Activated T-helper 1 cell treated with anti-CD3 and anti-CD28 coated beads, Interleukin-12 subunit alpha, Interleukin-12 subunit beta, Interleukin-2, Interleukin-4 antibody, amounts not matched to agents 30 ng/mL and 10 ng/mL and 1 ng/mL, durations not matched to agents 14 hours and 24 hours and 36 hours (primary cell): Measurements from ENCODE around the gene DAAM1. TPM values are rescaled to one million over a fixed set of nuclear protein-coding genes. Genes with fewer than 3 reads are reported as not detected.

Experiments used
- DNase-seq: peaks from one replicate; pipeline ENCODE4 v3.0.0; 2021; ENCODE audit warnings: low spot score
- H3K27ac Mint-ChIP-seq: one replicate; pipeline ENCODE4 v1.8.0; 2021; ENCODE audit warnings: mild to moderate bottlenecking, mixed read lengths
- H3K27me3 Mint-ChIP-seq: one replicate; pipeline ENCODE4 v1.8.0; 2022; ENCODE audit warnings: mild to moderate bottlenecking, moderate library complexity, mixed read lengths; ENCODE audit not compliant: insufficient read depth
- H3K36me3 Mint-ChIP-seq: one replicate; pipeline ENCODE4 v1.8.0; 2021; ENCODE audit warnings: low read depth, mixed read lengths
- H3K4me1 Mint-ChIP-seq: one replicate; pipeline ENCODE4 v1.8.0; 2021; ENCODE audit warnings: low read depth, mixed read lengths
- H3K4me3 Mint-ChIP-seq: one replicate; pipeline ENCODE4 v1.8.0; 2021; ENCODE audit warnings: mild to moderate bottlenecking, moderate library complexity, mixed read lengths
- H3K9me3 Mint-ChIP-seq: one replicate; pipeline ENCODE4 v1.8.0; 2021; ENCODE audit warnings: mixed read lengths
- intact Hi-C: fragments of 100-400 bp; cut with micrococcal nuclease; formaldehyde crosslinking; loops from one replicate; pipeline ENCODE4 v1.15.1; 2024
- total RNA-seq: library from RNA; stranded (reverse); gene quantifications from 2 replicates; pipeline ENCODE4 v1.2.3, GENCODE V29; 2022

Gene DAAM1
- total RNA-seq = 4.2 and 5.3 TPM in 2 replicates

GRCh38 chr14:59188461-59189090 is at the start of gene DAAM1:
Gene DAAM1, plus strand, starts transcription at chr14:59188667. Its CDS starts 74,811 bp downstream, at chr14:59263478.
- H3K4me1 Mint-ChIP-seq = peaks cover 11% of the 10 kb centered on the region
- intact Hi-C loops = loop anchor here (1.0 to 10.0 kb wide), 12 partner anchors 61 to 1798 kb away; partner anchors contain the start of genes CCDC175, DACT1, JKAMP and KIAA0586
- peak within 1 kb of the TSS; percentile 87 for H3K27ac Mint-ChIP-seq
- H3K36me3 Mint-ChIP-seq = no peaks in the 10 kb centered on the region
- DNase-seq = peak; percentile 96
- peak within 1 kb of the TSS; percentile 96 for H3K4me3 Mint-ChIP-seq
- peaks cover 28% of the 10 kb centered on the region for H3K27me3 Mint-ChIP-seq
- no peaks in the 10 kb centered on the region for H3K9me3 Mint-ChIP-seq

- DNase-seq = no peak
- H3K27me3 Mint-ChIP-seq = peaks cover 10% of the 10 kb centered on the region
- no peaks in the 10 kb centered on the region for H3K4me1 Mint-ChIP-seq
- no peaks in the 10 kb centered on the region for H3K36me3 Mint-ChIP-seq
- H3K9me3 Mint-ChIP-seq = no peaks in the 10 kb centered on the region
- H3K27ac Mint-ChIP-seq = no peak overlapping the region
- intact Hi-C loops = no loop called here
- no peak overlapping the region for H3K4me3 Mint-ChIP-seq
Measured at GRCh38 chr14:59139324-59139723, 49.1 kb upstream of the DAAM1 start.

GRCh38 chr14:59140106-59140843 is 48.2 kb upstream of the DAAM1 start:
- DNase-seq = no peak
- intact Hi-C loops = no loop called here
- no peaks in the 10 kb centered on the region for H3K4me1 Mint-ChIP-seq
- no peaks in the 10 kb centered on the region for H3K9me3 Mint-ChIP-seq
- no peak overlapping the region for H3K4me3 Mint-ChIP-seq
- H3K27me3 Mint-ChIP-seq = peaks cover 6% of the 10 kb centered on the region
- H3K27ac Mint-ChIP-seq = no peak overlapping the region
- no peaks in the 10 kb centered on the region for H3K36me3 Mint-ChIP-seq

GRCh38 chr14:59146484-59146883 is 42.0 kb upstream of the DAAM1 start:
- Mint-ChIP-seq H3K36me3 (no peaks in the 10 kb centered on the region), H3K27me3 (peaks cover 14% of the 10 kb centered on the region), H3K4me1 (no peaks in the 10 kb centered on the region), H3K4me3 (no peak overlapping the region), H3K27ac (no peak overlapping the region), H3K9me3 (no peaks in the 10 kb centered on the region)
- no peak for DNase-seq
- intact Hi-C loops = no loop called here

GRCh38 chr14:59147007-59147406 is 41.5 kb upstream of the DAAM1 start:
- intact Hi-C loops = no loop called here

GRCh38 chr14:59148334-59148900 is 40.0 kb upstream of the DAAM1 start:
- H3K36me3 Mint-ChIP-seq = no peaks in the 10 kb centered on the region
- H3K27ac Mint-ChIP-seq = no peak overlapping the region
- H3K4me3 Mint-ChIP-seq = no peak overlapping the region
- DNase-seq = no peak
- H3K9me3 Mint-ChIP-seq = no peaks in the 10 kb centered on the region
- intact Hi-C loops = no loop called here
- H3K27me3 Mint-ChIP-seq = peaks cover 10% of the 10 kb centered on the region
- H3K4me1 Mint-ChIP-seq = no peaks in the 10 kb centered on the region

More at GRCh38 chr14:59147007-59147406, 41.5 kb upstream of the DAAM1 start:
- Mint-ChIP-seq H3K27ac (no peak overlapping the region), H3K36me3 (no peaks in the 10 kb centered on the region), H3K27me3 (peaks cover 11% of the 10 kb centered on the region), H3K9me3 (no peaks in the 10 kb centered on the region), H3K4me1 (no peaks in the 10 kb centered on the region), H3K4me3 (no peak overlapping the region)
- no peak for DNase-seq

- intact Hi-C loops = no loop called here
- H3K36me3 Mint-ChIP-seq = no peaks in the 10 kb centered on the region
- no peak overlapping the region for H3K27ac Mint-ChIP-seq
- no peaks in the 10 kb centered on the region for H3K9me3 Mint-ChIP-seq
- DNase-seq = no peak
- no peak overlapping the region for H3K4me3 Mint-ChIP-seq
- peaks cover 10% of the 10 kb centered on the region for H3K27me3 Mint-ChIP-seq
- H3K4me1 Mint-ChIP-seq = peaks cover 11% of the 10 kb centered on the region
Measured at GRCh38 chr14:59150990-59151389, 37.5 kb upstream of the DAAM1 start.

- Mint-ChIP-seq H3K4me3 (no peak overlapping the region), H3K27me3 (no peaks in the 10 kb centered on the region), H3K27ac (no peak overlapping the region), H3K36me3 (no peaks in the 10 kb centered on the region), H3K4me1 (peaks cover 11% of the 10 kb centered on the region), H3K9me3 (no peaks in the 10 kb centered on the region)
- intact Hi-C loops = no loop called here
- no peak for DNase-seq
Measured at GRCh38 chr14:59154373-59154772, 34.1 kb upstream of the DAAM1 start.

- intact Hi-C loops = no loop called here
Measured at GRCh38 chr14:59155886-59156285, 32.6 kb upstream of the DAAM1 start.

GRCh38 chr14:59159169-59159568 is 29.3 kb upstream of the DAAM1 start:
- no peaks in the 10 kb centered on the region for H3K9me3 Mint-ChIP-seq
- H3K27me3 Mint-ChIP-seq = peaks cover 3% of the 10 kb centered on the region
- no peak overlapping the region for H3K27ac Mint-ChIP-seq
- no peak overlapping the region for H3K4me3 Mint-ChIP-seq
- no peaks in the 10 kb centered on the region for H3K36me3 Mint-ChIP-seq
- peaks cover 7% of the 10 kb centered on the region for H3K4me1 Mint-ChIP-seq
- no peak for DNase-seq
- intact Hi-C loops = no loop called here

More at GRCh38 chr14:59155886-59156285, 32.6 kb upstream of the DAAM1 start:
- Mint-ChIP-seq H3K9me3 (no peaks in the 10 kb centered on the region), H3K36me3 (no peaks in the 10 kb centered on the region), H3K4me1 (peaks cover 11% of the 10 kb centered on the region), H3K27me3 (no peaks in the 10 kb centered on the region), H3K27ac (no peak overlapping the region), H3K4me3 (no peak overlapping the region)
- no peak for DNase-seq

GRCh38 chr14:59160506-59160905 is 28.0 kb upstream of the DAAM1 start:
- Mint-ChIP-seq H3K9me3 (no peaks in the 10 kb centered on the region), H3K36me3 (no peaks in the 10 kb centered on the region)

GRCh38 chr14:59161561-59162175 is 26.8 kb upstream of the DAAM1 start:
- Mint-ChIP-seq H3K4me3 (no peak overlapping the region), H3K27me3 (peaks cover 3% of the 10 kb centered on the region), H3K27ac (no peak overlapping the region), H3K4me1 (no peaks in the 10 kb centered on the region), H3K9me3 (no peaks in the 10 kb centered on the region), H3K36me3 (no peaks in the 10 kb centered on the region)
- intact Hi-C loops = no loop called here
- DNase-seq = no peak

More at GRCh38 chr14:59160506-59160905, 28.0 kb upstream of the DAAM1 start:
- intact Hi-C loops = no loop called here
- no peak overlapping the region for H3K27ac Mint-ChIP-seq
- peaks cover 3% of the 10 kb centered on the region for H3K27me3 Mint-ChIP-seq
- H3K4me1 Mint-ChIP-seq = no peaks in the 10 kb centered on the region
- no peak overlapping the region for H3K4me3 Mint-ChIP-seq
- no peak for DNase-seq

- no peak overlapping the region for H3K4me3 Mint-ChIP-seq
- H3K4me1 Mint-ChIP-seq = no peaks in the 10 kb centered on the region
- H3K27ac Mint-ChIP-seq = no peak overlapping the region
- intact Hi-C loops = no loop called here
- H3K27me3 Mint-ChIP-seq = peaks cover 5% of the 10 kb centered on the region
- no peaks in the 10 kb centered on the region for H3K9me3 Mint-ChIP-seq
- H3K36me3 Mint-ChIP-seq = no peaks in the 10 kb centered on the region
- DNase-seq = no peak
Measured at GRCh38 chr14:59166258-59166657, 22.2 kb upstream of the DAAM1 start.
